Measurements from ENCODE around the gene PFDN6. TPM values are rescaled to one million over a fixed set of nuclear protein-coding genes. Genes with fewer than 3 reads are reported as not detected.

Gene PFDN6
- total and polyA plus RNA-seq, 2 of the 13 experiments (the other 11 are each of a cell fraction or from before 2014, with no cell fraction given): 75.5 to 87.0 TPM

DNA sequence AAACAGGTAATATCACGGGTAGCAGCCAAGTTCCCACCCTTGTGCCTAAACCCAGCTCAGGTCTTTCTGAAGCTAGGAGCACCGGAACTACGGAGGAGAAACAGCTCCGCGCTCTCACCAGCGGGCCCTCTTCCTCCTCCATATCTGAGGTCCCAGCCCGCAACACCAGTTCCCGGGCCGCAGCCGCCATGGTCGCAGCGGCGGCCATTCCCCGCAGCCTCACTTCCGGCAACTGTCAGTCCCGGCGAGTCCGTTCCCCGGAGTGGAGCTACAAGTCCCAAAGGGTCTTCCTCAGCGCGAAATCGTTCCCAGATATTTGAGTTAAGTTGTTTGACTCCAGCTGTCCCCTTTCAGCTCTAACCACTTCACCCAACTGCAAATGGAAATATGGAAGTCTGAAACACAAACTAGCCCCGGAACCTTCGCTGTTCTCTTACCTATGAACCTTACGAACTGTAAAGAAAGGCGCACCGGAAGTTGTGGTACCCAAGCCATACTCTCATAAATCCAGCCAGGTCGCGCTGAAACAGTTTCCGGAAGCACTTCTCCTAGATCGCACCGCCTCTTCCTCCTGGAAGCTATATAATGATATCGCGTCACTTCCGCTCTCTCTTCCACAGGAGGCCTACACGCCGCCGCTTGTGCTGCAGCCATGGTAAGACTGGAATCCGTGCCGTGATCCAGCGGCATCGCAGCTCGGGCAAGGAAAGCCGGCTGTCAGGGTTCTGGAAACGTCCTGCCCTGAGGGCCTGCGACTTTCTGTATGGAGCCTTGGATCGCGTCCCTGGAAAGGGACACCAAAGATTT lies 17.7 kb upstream of the PFDN6 start, which contains the start of the genes RPS18 and VPS52 (continued):
- TF ChIP-seq, protein P1, sequence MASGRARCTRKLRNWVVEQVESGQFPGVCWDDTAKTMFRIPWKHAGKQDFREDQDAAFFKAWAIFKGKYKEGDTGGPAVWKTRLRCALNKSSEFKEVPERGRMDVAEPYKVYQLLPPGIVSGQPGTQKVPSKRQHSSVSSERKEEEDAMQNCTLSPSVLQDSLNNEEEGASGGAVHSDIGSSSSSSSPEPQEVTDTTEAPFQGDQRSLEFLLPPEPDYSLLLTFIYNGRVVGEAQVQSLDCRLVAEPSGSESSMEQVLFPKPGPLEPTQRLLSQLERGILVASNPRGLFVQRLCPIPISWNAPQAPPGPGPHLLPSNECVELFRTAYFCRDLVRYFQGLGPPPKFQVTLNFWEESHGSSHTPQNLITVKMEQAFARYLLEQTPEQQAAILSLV (CRISPR knock-in tag; IDR thresholded peaks at IDR 0.05; ENCODE audit: borderline replicate concordance): peak; percentile 90
- TF ChIP-seq TCF12 (IDR thresholded peaks at IDR 0.05) (no peak), TCF12 (CRISPR knock-in tag; IDR thresholded peaks at IDR 0.05) (peak; percentile 36; the same call in 1 of the 2 replicates), TBX3 (IDR thresholded peaks at IDR 0.05; ENCODE audit: borderline replicate concordance) (peak; percentile 43; the same call in 1 of the 2 replicates), KDM5A (IDR thresholded peaks at IDR 0.05; ENCODE audit: borderline replicate concordance, low read length) (peak; percentile 100), THYN1 (CRISPR knock-in tag; IDR thresholded peaks at IDR 0.05; ENCODE audit: borderline replicate concordance, low read depth) (0 out of 2 replicates have a peak, but pooled peaks have one; percentile 86), MXD4 (CRISPR knock-in tag; IDR thresholded peaks at IDR 0.05) (peak; percentile 97), NCOA5 (CRISPR knock-in tag; IDR thresholded peaks at IDR 0.05) (no peak), POLR2AphosphoS5 (IDR thresholded peaks at IDR 0.05; ENCODE audit: low read depth, low read length) (peak; percentile 100), THAP11 (CRISPR knock-in tag; IDR thresholded peaks at IDR 0.05) (peak; percentile 97), KAT2B (IDR thresholded peaks at IDR 0.05; ENCODE audit: borderline replicate concordance, low read depth, low read length) (no peak), ZNF724P (CRISPR knock-in tag; IDR thresholded peaks at IDR 0.05; ENCODE audit: borderline replicate concordance) (peak; percentile 46; the same call in 1 of the 2 replicates), KLF15 (CRISPR knock-in tag; IDR thresholded peaks at IDR 0.05; ENCODE audit: borderline replicate concordance) (0 out of 2 replicates have a peak, but pooled peaks have one; percentile 74), ZNF781 (CRISPR knock-in tag; IDR thresholded peaks at IDR 0.05; ENCODE audit: borderline replicate concordance, not compliant biosample characterization) (peak; percentile 88), TAF1 (CRISPR knock-in tag; IDR thresholded peaks at IDR 0.05) (peak; percentile 98)
- TF ChIP-seq, protein P2, sequence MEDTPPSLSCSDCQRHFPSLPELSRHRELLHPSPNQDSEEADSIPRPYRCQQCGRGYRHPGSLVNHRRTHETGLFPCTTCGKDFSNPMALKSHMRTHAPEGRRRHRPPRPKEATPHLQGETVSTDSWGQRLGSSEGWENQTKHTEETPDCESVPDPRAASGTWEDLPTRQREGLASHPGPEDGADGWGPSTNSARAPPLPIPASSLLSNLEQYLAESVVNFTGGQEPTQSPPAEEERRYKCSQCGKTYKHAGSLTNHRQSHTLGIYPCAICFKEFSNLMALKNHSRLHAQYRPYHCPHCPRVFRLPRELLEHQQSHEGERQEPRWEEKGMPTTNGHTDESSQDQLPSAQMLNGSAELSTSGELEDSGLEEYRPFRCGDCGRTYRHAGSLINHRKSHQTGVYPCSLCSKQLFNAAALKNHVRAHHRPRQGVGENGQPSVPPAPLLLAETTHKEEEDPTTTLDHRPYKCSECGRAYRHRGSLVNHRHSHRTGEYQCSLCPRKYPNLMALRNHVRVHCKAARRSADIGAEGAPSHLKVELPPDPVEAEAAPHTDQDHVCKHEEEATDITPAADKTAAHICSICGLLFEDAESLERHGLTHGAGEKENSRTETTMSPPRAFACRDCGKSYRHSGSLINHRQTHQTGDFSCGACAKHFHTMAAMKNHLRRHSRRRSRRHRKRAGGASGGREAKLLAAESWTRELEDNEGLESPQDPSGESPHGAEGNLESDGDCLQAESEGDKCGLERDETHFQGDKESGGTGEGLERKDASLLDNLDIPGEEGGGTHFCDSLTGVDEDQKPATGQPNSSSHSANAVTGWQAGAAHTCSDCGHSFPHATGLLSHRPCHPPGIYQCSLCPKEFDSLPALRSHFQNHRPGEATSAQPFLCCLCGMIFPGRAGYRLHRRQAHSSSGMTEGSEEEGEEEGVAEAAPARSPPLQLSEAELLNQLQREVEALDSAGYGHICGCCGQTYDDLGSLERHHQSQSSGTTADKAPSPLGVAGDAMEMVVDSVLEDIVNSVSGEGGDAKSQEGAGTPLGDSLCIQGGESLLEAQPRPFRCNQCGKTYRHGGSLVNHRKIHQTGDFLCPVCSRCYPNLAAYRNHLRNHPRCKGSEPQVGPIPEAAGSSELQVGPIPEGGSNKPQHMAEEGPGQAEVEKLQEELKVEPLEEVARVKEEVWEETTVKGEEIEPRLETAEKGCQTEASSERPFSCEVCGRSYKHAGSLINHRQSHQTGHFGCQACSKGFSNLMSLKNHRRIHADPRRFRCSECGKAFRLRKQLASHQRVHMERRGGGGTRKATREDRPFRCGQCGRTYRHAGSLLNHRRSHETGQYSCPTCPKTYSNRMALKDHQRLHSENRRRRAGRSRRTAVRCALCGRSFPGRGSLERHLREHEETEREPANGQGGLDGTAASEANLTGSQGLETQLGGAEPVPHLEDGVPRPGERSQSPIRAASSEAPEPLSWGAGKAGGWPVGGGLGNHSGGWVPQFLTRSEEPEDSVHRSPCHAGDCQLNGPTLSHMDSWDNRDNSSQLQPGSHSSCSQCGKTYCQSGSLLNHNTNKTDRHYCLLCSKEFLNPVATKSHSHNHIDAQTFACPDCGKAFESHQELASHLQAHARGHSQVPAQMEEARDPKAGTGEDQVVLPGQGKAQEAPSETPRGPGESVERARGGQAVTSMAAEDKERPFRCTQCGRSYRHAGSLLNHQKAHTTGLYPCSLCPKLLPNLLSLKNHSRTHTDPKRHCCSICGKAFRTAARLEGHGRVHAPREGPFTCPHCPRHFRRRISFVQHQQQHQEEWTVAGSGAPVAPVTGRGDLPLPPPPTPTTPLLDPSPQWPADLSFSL (CRISPR knock-in tag; IDR thresholded peaks at IDR 0.05): no peak; the same call in 1 of the 2 replicates
- TF ChIP-seq, protein P3, sequence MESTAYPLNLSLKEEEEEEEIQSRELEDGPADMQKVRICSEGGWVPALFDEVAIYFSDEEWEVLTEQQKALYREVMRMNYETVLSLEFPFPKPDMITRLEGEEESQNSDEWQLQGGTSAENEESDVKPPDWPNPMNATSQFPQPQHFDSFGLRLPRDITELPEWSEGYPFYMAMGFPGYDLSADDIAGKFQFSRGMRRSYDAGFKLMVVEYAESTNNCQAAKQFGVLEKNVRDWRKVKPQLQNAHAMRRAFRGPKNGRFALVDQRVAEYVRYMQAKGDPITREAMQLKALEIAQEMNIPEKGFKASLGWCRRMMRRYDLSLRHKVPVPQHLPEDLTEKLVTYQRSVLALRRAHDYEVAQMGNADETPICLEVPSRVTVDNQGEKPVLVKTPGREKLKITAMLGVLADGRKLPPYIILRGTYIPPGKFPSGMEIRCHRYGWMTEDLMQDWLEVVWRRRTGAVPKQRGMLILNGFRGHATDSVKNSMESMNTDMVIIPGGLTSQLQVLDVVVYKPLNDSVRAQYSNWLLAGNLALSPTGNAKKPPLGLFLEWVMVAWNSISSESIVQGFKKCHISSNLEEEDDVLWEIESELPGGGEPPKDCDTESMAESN (CRISPR knock-in tag; conservative IDR thresholded peaks at IDR 0.05): peak; percentile 83
- TF ChIP-seq, protein P4, sequence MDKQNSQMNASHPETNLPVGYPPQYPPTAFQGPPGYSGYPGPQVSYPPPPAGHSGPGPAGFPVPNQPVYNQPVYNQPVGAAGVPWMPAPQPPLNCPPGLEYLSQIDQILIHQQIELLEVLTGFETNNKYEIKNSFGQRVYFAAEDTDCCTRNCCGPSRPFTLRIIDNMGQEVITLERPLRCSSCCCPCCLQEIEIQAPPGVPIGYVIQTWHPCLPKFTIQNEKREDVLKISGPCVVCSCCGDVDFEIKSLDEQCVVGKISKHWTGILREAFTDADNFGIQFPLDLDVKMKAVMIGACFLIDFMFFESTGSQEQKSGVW (CRISPR knock-in tag; IDR thresholded peaks at IDR 0.05; ENCODE audit: borderline replicate concordance): no peak; the same call in 1 of the 2 replicates
